GM23338 (cell line): ENCODE measurements around the gene CPXM2. TPM values are rescaled to one million over a fixed set of nuclear protein-coding genes. Genes with fewer than 3 reads are reported as not detected.

Experiments
- ATAC-seq: fragments of 200-7000 bp; cut with Tn5 transposase; 3 replicates; pipeline ENCODE4 v1.9.1; 2020
- DNase-seq: peaks from one replicate; pipeline ENCODE4 v3.0.0-alpha.2; 2015; ENCODE audit warnings: low spot score
- H2AFZ ChIP-seq: fragments of 200-600 bp; sonication (generic); 2 replicates; pipeline ENCODE4 v1.8.0; 2016; ENCODE audit warnings: antibody characterized with exemption, mild to moderate bottlenecking, moderate library complexity
- H3F3A ChIP-seq: fragments of 200-600 bp; sonication (generic); replicated peaks from 2 replicates; pipeline ENCODE4 v1.8.0; 2017; ENCODE audit warnings: antibody characterized with exemption, mixed run types, low read depth
- H3K27ac ChIP-seq: fragments of 200-600 bp; sonication (generic); 2 replicates; pipeline ENCODE4 v1.6.1; 2016; ENCODE audit warnings: low read depth
- H3K27me3 ChIP-seq: fragments of 200-600 bp; sonication (generic); 2 replicates; pipeline ENCODE4 v1.8.0; 2016; ENCODE audit warnings: mild to moderate bottlenecking, mixed run types, moderate library complexity; ENCODE audit not compliant: insufficient read depth
- H3K36me3 ChIP-seq: fragments of 200-600 bp; sonication (generic); 2 replicates; pipeline ENCODE4 v1.8.0; 2016; ENCODE audit warnings: mild to moderate bottlenecking; ENCODE audit not compliant: insufficient read depth
- H3K4me1 ChIP-seq: fragments of 200-600 bp; sonication (generic); 2 replicates; pipeline ENCODE4 v1.8.0; 2016; ENCODE audit warnings: mild to moderate bottlenecking, moderate library complexity; ENCODE audit not compliant: insufficient read depth
- H3K4me2 ChIP-seq: fragments of 200-600 bp; sonication (generic); 2 replicates; pipeline ENCODE4 v1.7.1; 2017; ENCODE audit warnings: mixed run types
- H3K4me3 ChIP-seq: fragments of 200-600 bp; sonication (generic); 2 replicates; pipeline ENCODE4 v1.6.1; 2016; ENCODE audit warnings: mixed run types
- H3K79me2 ChIP-seq: fragments of 200-600 bp; sonication (generic); replicated peaks from 2 replicates; pipeline ENCODE4 v1.8.0; 2017; ENCODE audit warnings: mild to moderate bottlenecking; ENCODE audit not compliant: insufficient read depth
- H3K9me2 ChIP-seq: fragments of 200-600 bp; sonication (generic); 2 replicates; pipeline ENCODE4 v1.8.0; 2017; ENCODE audit not compliant: insufficient read depth
- H4K20me1 ChIP-seq: fragments of 200-600 bp; sonication (generic); replicated peaks from 2 replicates; pipeline ENCODE4 v1.8.0; 2017; ENCODE audit warnings: mild to moderate bottlenecking; ENCODE audit not compliant: insufficient read depth
- H3K27ac Mint-ChIP-seq: 2 replicates; pipeline ENCODE4 v1.8.0; 2020; ENCODE audit warnings: inconsistent platforms, mild to moderate bottlenecking, moderate library complexity, mixed read lengths
- H3K27me3 Mint-ChIP-seq: 3 replicates; pipeline ENCODE4 v1.8.0; 2022; ENCODE audit warnings: low read depth, mild to moderate bottlenecking, moderate library complexity, mixed read lengths, inconsistent platforms; ENCODE audit not compliant: insufficient read depth, poor library complexity
- H3K36me3 Mint-ChIP-seq: 3 replicates; pipeline ENCODE4 v1.8.0; 2021; ENCODE audit warnings: low read depth, mild to moderate bottlenecking, inconsistent platforms, moderate library complexity, mixed read lengths
- H3K4me1 Mint-ChIP-seq: 3 replicates; pipeline ENCODE4 v1.8.0; 2020; ENCODE audit warnings: mild to moderate bottlenecking, inconsistent platforms, mixed read lengths
- H3K4me3 Mint-ChIP-seq: 3 replicates; pipeline ENCODE4 v1.8.0; 2021; ENCODE audit warnings: moderate library complexity, mild to moderate bottlenecking, inconsistent platforms, mixed read lengths
- H3K9me3 Mint-ChIP-seq: 3 replicates; pipeline ENCODE4 v1.8.0; 2020; ENCODE audit warnings: moderate library complexity, mild to moderate bottlenecking, inconsistent platforms, mixed read lengths
- CREB1 ChIP-seq: fragments of 250-450 bp; sonication (Bioruptor Pico); IDR thresholded peaks from 2 replicates; pipeline ENCODE4 v1.5.0; 2020; ENCODE audit warnings: low read depth, mild to moderate bottlenecking, moderate library complexity
- EZH2 ChIP-seq: fragments of 200-600 bp; sonication (generic); IDR thresholded peaks from one replicate; pipeline ENCODE4 v1.8.0; 2017; ENCODE audit warnings: antibody characterized with exemption, mild to moderate bottlenecking, low read depth; ENCODE audit not compliant: unreplicated experiment
- EZH2phosphoT487 ChIP-seq: fragments of 200-600 bp; sonication (generic); IDR thresholded peaks from one replicate; pipeline ENCODE4 v1.8.1; 2018; ENCODE audit warnings: antibody characterized with exemption; ENCODE audit not compliant: unreplicated experiment
- JUNB ChIP-seq: IDR thresholded peaks from one replicate; pipeline ENCODE4 v1.6.1; 2016; ENCODE audit warnings: antibody characterized with exemption; ENCODE audit not compliant: unreplicated experiment
- NANOG ChIP-seq: IDR thresholded peaks from 2 replicates; pipeline ENCODE4 v1.6.1; 2016; ENCODE audit warnings: antibody characterized with exemption, borderline replicate concordance
- POLR2AphosphoS5 ChIP-seq: IDR thresholded peaks from 2 replicates; pipeline ENCODE4 v1.6.1; 2016; ENCODE audit warnings: antibody characterized with exemption, low read depth
- STAT1 ChIP-seq: IDR thresholded peaks from one replicate; pipeline ENCODE4 v1.6.1; 2016; ENCODE audit warnings: antibody characterized with exemption; ENCODE audit not compliant: unreplicated experiment
- ZNF114 ChIP-seq: fragments of 250-450 bp; sonication (Bioruptor Pico); IDR thresholded peaks from 2 replicates; pipeline ENCODE4 v1.5.0; 2020; ENCODE audit warnings: mild to moderate bottlenecking, moderate library complexity
- ZNF331 ChIP-seq: fragments of 250-450 bp; sonication (Bioruptor Pico); IDR thresholded peaks from 2 replicates; pipeline ENCODE4 v1.5.0; 2020; ENCODE audit warnings: low read depth, mild to moderate bottlenecking, moderate library complexity
- polyA plus RNA-seq: library from polyadenylated mRNA; unstranded; fragments of >200 nt; fragmentation: Nextera tagmentation; extraction: Ambion mirVana; gene quantifications from 2 replicates; pipeline ENCODE4 v1.2.1, GENCODE V29; 2016
- total RNA-seq: library from RNA; depleted of rRNA; stranded (reverse); fragments of >200 nt; shearing (Covaris generic); gene quantifications from 2 replicates; pipeline ENCODE4 v1.2.3, GENCODE V29; 2014
- TF ChIP-seq, protein P1 (sequence below): fragments of 250-450 bp; sonication (Bioruptor Pico); IDR thresholded peaks from 2 replicates; pipeline ENCODE4 v1.5.0; 2020; ENCODE audit warnings: mild to moderate bottlenecking, moderate library complexity
- TF ChIP-seq, protein P2 (sequence below): IDR thresholded peaks from 2 replicates; pipeline ENCODE4 v1.6.1; 2016; ENCODE audit warnings: antibody characterized with exemption
- TF ChIP-seq, protein P3 (sequence below), 2 experiments: fragments of 200-600 bp in 1 of 2; sonication (generic) in 1 of 2; conservative IDR thresholded peaks; 2 replicates each; pipeline versions ENCODE4 v1.5.1 to v1.6.1; 2016 to 2017; ENCODE audit warnings: antibody characterized with exemption in 2 of 2, low read depth in 2 of 2, mild to moderate bottlenecking in 2 of 2, moderate library complexity in 1 of 2
- TF ChIP-seq, protein P4 (sequence below): IDR thresholded peaks from one replicate; pipeline ENCODE4 v1.6.1; 2018; ENCODE audit warnings: antibody characterized with exemption; ENCODE audit not compliant: unreplicated experiment

Gene CPXM2
- total and polyA plus RNA-seq, 2 experiments from 2014 or later, result 1.6 to 8.1 TPM

- H3K4me1 Mint-ChIP-seq, result peaks cover 19% of the 10 kb centered on the region
- DNase-seq (no peak), ATAC-seq (no peak)
- H3K36me3 Mint-ChIP-seq, result peaks cover 18% of the 10 kb centered on the region
- Histone ChIP-seq H4K20me1 (no peaks in the 10 kb centered on the region), H3K27me3 (no peaks in the 10 kb centered on the region), H3F3A (no peaks in the 10 kb centered on the region), H3K36me3 (no peaks in the 10 kb centered on the region), H3K4me1 (peaks cover 16% of the 10 kb centered on the region), H3K27ac (no peak overlapping the region), H2AFZ (no peak overlapping the region), H3K4me3 (no peak overlapping the region), H3K79me2 (no peaks in the 10 kb centered on the region), H3K4me2 (no peak overlapping the region), H3K9me2 (peaks cover 4% of the 10 kb centered on the region; the same call in 1 of the 2 replicates)
- no peak overlapping the region for H3K4me3 Mint-ChIP-seq
- no peak overlapping the region for H3K27ac Mint-ChIP-seq
- H3K27me3 Mint-ChIP-seq, result peaks cover 6% of the 10 kb centered on the region
- peaks cover 9% of the 10 kb centered on the region for H3K9me3 Mint-ChIP-seq
- TF ChIP-seq, protein P1, sequence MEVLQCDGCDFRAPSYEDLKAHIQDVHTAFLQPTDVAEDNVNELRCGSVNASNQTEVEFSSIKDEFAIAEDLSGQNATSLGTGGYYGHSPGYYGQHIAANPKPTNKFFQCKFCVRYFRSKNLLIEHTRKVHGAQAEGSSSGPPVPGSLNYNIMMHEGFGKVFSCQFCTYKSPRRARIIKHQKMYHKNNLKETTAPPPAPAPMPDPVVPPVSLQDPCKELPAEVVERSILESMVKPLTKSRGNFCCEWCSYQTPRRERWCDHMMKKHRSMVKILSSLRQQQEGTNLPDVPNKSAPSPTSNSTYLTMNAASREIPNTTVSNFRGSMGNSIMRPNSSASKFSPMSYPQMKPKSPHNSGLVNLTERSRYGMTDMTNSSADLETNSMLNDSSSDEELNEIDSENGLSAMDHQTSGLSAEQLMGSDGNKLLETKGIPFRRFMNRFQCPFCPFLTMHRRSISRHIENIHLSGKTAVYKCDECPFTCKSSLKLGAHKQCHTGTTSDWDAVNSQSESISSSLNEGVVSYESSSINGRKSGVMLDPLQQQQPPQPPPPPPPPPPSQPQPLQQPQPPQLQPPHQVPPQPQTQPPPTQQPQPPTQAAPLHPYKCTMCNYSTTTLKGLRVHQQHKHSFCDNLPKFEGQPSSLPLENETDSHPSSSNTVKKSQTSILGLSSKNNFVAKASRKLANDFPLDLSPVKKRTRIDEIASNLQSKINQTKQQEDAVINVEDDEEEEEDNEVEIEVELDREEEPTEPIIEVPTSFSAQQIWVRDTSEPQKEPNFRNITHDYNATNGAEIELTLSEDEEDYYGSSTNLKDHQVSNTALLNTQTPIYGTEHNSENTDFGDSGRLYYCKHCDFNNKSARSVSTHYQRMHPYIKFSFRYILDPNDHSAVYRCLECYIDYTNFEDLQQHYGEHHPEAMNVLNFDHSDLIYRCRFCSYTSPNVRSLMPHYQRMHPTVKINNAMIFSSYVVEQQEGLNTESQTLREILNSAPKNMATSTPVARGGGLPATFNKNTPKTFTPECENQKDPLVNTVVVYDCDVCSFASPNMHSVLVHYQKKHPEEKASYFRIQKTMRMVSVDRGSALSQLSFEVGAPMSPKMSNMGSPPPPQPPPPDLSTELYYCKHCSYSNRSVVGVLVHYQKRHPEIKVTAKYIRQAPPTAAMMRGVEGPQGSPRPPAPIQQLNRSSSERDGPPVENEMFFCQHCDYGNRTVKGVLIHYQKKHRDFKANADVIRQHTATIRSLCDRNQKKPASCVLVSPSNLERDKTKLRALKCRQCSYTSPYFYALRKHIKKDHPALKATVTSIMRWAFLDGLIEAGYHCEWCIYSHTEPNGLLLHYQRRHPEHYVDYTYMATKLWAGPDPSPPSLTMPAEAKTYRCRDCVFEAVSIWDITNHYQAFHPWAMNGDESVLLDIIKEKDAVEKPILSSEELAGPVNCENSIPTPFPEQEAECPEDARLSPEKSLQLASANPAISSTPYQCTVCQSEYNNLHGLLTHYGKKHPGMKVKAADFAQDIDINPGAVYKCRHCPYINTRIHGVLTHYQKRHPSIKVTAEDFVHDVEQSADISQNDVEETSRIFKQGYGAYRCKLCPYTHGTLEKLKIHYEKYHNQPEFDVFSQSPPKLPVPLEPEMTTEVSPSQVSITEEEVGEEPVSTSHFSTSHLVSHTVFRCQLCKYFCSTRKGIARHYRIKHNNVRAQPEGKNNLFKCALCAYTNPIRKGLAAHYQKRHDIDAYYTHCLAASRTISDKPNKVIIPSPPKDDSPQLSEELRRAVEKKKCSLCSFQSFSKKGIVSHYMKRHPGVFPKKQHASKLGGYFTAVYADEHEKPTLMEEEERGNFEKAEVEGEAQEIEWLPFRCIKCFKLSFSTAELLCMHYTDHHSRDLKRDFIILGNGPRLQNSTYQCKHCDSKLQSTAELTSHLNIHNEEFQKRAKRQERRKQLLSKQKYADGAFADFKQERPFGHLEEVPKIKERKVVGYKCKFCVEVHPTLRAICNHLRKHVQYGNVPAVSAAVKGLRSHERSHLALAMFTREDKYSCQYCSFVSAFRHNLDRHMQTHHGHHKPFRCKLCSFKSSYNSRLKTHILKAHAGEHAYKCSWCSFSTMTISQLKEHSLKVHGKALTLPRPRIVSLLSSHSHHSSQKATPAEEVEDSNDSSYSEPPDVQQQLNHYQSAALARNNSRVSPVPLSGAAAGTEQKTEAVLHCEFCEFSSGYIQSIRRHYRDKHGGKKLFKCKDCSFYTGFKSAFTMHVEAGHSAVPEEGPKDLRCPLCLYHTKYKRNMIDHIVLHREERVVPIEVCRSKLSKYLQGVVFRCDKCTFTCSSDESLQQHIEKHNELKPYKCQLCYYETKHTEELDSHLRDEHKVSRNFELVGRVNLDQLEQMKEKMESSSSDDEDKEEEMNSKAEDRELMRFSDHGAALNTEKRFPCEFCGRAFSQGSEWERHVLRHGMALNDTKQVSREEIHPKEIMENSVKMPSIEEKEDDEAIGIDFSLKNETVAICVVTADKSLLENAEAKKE (CRISPR knock-in tag), result no peak
- TF ChIP-seq, protein P2, sequence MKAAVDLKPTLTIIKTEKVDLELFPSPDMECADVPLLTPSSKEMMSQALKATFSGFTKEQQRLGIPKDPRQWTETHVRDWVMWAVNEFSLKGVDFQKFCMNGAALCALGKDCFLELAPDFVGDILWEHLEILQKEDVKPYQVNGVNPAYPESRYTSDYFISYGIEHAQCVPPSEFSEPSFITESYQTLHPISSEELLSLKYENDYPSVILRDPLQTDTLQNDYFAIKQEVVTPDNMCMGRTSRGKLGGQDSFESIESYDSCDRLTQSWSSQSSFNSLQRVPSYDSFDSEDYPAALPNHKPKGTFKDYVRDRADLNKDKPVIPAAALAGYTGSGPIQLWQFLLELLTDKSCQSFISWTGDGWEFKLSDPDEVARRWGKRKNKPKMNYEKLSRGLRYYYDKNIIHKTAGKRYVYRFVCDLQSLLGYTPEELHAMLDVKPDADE, result no peak
- no peak for TF ChIP-seq CREB1 (CRISPR knock-in tag)
- TF ChIP-seq, protein P3, sequence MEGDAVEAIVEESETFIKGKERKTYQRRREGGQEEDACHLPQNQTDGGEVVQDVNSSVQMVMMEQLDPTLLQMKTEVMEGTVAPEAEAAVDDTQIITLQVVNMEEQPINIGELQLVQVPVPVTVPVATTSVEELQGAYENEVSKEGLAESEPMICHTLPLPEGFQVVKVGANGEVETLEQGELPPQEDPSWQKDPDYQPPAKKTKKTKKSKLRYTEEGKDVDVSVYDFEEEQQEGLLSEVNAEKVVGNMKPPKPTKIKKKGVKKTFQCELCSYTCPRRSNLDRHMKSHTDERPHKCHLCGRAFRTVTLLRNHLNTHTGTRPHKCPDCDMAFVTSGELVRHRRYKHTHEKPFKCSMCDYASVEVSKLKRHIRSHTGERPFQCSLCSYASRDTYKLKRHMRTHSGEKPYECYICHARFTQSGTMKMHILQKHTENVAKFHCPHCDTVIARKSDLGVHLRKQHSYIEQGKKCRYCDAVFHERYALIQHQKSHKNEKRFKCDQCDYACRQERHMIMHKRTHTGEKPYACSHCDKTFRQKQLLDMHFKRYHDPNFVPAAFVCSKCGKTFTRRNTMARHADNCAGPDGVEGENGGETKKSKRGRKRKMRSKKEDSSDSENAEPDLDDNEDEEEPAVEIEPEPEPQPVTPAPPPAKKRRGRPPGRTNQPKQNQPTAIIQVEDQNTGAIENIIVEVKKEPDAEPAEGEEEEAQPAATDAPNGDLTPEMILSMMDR (conservative IDR thresholded peaks at IDR 0.05; ENCODE audit: low read depth in 2 of 2), result no peak
- TF ChIP-seq JUNB, result no peak
- TF ChIP-seq NANOG, result no peak
- TF ChIP-seq EZH2phosphoT487, result no peak
- TF ChIP-seq ZNF331, result no peak
- no peak for TF ChIP-seq STAT1
- no peak for TF ChIP-seq POLR2AphosphoS5
- TF ChIP-seq, protein P4, sequence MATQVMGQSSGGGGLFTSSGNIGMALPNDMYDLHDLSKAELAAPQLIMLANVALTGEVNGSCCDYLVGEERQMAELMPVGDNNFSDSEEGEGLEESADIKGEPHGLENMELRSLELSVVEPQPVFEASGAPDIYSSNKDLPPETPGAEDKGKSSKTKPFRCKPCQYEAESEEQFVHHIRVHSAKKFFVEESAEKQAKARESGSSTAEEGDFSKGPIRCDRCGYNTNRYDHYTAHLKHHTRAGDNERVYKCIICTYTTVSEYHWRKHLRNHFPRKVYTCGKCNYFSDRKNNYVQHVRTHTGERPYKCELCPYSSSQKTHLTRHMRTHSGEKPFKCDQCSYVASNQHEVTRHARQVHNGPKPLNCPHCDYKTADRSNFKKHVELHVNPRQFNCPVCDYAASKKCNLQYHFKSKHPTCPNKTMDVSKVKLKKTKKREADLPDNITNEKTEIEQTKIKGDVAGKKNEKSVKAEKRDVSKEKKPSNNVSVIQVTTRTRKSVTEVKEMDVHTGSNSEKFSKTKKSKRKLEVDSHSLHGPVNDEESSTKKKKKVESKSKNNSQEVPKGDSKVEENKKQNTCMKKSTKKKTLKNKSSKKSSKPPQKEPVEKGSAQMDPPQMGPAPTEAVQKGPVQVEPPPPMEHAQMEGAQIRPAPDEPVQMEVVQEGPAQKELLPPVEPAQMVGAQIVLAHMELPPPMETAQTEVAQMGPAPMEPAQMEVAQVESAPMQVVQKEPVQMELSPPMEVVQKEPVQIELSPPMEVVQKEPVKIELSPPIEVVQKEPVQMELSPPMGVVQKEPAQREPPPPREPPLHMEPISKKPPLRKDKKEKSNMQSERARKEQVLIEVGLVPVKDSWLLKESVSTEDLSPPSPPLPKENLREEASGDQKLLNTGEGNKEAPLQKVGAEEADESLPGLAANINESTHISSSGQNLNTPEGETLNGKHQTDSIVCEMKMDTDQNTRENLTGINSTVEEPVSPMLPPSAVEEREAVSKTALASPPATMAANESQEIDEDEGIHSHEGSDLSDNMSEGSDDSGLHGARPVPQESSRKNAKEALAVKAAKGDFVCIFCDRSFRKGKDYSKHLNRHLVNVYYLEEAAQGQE, result no peak
- TF ChIP-seq EZH2, result no peak
- TF ChIP-seq ZNF114 (CRISPR knock-in tag), result no peak
Observed at GRCh38 chr10:123746061-123746460, 145.5 kb downstream of the CPXM2 start.
